ENCODE measurements around the gene APOM.

DNA sequence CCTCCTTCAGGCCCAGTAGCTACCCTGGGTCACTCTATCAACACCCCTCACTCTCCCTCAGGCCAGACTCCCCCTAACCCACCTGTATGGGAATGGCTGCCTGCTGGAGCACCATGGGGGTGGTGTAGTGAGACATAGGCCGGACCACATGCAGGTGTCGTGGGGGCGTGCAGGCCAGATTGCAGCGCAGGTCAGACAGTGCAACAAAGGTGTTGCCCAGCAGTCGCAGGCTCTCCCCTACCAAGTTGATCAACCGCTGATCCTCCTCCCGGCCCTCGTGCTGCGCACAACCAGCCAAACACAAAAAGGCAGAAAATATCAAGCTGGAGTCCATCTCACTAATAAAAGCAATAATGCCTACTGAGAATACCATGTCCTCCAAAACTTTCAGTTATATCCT is 10.4 kb upstream of the APOM start:
- TF ChIP-seq ISL1 (CRISPR knock-in tag; IDR thresholded peaks at IDR 0.05) (no peak), PPARA (CRISPR knock-in tag; IDR thresholded peaks at IDR 0.05; ENCODE audit: borderline replicate concordance) (no peak), ZFP30 (CRISPR knock-in tag; IDR thresholded peaks at IDR 0.05) (no peak), ZNF70 (CRISPR knock-in tag; IDR thresholded peaks at IDR 0.05) (no peak), ZFP3 (CRISPR knock-in tag; IDR thresholded peaks at IDR 0.05) (no peak), ESRRG (CRISPR knock-in tag; IDR thresholded peaks at IDR 0.05) (no peak), TCF4 (CRISPR knock-in tag; IDR thresholded peaks at IDR 0.05; ENCODE audit: borderline replicate concordance) (no peak), TOX (CRISPR knock-in tag; IDR thresholded peaks at IDR 0.05; ENCODE audit: borderline replicate concordance) (no peak), ZNF8 (CRISPR knock-in tag; IDR thresholded peaks at IDR 0.05) (no peak)
- TF ChIP-seq, protein P1, sequence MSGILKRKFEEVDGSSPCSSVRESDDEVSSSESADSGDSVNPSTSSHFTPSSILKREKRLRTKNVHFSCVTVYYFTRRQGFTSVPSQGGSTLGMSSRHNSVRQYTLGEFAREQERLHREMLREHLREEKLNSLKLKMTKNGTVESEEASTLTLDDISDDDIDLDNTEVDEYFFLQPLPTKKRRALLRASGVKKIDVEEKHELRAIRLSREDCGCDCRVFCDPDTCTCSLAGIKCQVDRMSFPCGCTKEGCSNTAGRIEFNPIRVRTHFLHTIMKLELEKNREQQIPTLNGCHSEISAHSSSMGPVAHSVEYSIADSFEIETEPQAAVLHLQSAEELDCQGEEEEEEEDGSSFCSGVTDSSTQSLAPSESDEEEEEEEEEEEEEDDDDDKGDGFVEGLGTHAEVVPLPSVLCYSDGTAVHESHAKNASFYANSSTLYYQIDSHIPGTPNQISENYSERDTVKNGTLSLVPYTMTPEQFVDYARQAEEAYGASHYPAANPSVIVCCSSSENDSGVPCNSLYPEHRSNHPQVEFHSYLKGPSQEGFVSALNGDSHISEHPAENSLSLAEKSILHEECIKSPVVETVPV (CRISPR knock-in tag; IDR thresholded peaks at IDR 0.05): no peak

Measured in SK-N-SH treated with all-trans-retinoic acid at 6 μM for 48 hours (cell line).